GM19239 (cell line): ENCODE measurements around the gene LRRC2.

Experiments used
- DNase-seq: peaks from one replicate; pipeline ENCODE4 v3.0.0; 2011; ENCODE audit warnings: low spot score; ENCODE audit not compliant: insufficient read length
- FAIRE-seq: peaks from 2 replicates; lab custom pipeline; 2011; peaks lifted over from hg19 to GRCh38; lab: Jason Lieb, UNC

Gene LRRC2

GRCh38 chr3:46484911-46485778, 81.0 kb downstream of the LRRC2 start:
- DNase-seq (no peak), FAIRE-seq (no peak)

GRCh38 chr3:46484388-46484787, 81.7 kb downstream of the LRRC2 start:
- FAIRE-seq = no peak
- DNase-seq = no peak

- FAIRE-seq = no peak
Observed at GRCh38 chr3:46483825-46484224, 82.3 kb downstream of the LRRC2 start.

GRCh38 chr3:46482632-46483350, 83.3 kb downstream of the LRRC2 start:
- no peak for DNase-seq
- FAIRE-seq = no peak

More at GRCh38 chr3:46483825-46484224, 82.3 kb downstream of the LRRC2 start:
- DNase-seq = no peak

GRCh38 chr3:46481636-46482035, 84.5 kb downstream of the LRRC2 start:
- DNase-seq (no peak), FAIRE-seq (no peak)

- FAIRE-seq (no peak), DNase-seq (no peak)
Observed at GRCh38 chr3:46480491-46481195, 85.5 kb downstream of the LRRC2 start.

- DNase-seq (no peak), FAIRE-seq (no peak)
Observed at GRCh38 chr3:46479696-46480095, 86.4 kb downstream of the LRRC2 start.

- FAIRE-seq (no peak), DNase-seq (no peak)
Observed at GRCh38 chr3:46479021-46479420, 87.1 kb downstream of the LRRC2 start.

GRCh38 chr3:46478341-46478740, 87.8 kb downstream of the LRRC2 start:
- DNase-seq = no peak
- FAIRE-seq = no peak

- FAIRE-seq = no peak
- no peak for DNase-seq
Observed at GRCh38 chr3:46477756-46478155, 88.3 kb downstream of the LRRC2 start.

- FAIRE-seq = no peak
Observed at GRCh38 chr3:46477145-46477544, 89.0 kb downstream of the LRRC2 start.

GRCh38 chr3:46472736-46473135, 93.4 kb downstream of the LRRC2 start:
- FAIRE-seq (no peak), DNase-seq (no peak)

More at GRCh38 chr3:46477145-46477544, 89.0 kb downstream of the LRRC2 start:
- DNase-seq = no peak

- no peak for FAIRE-seq
- no peak for DNase-seq
Observed at GRCh38 chr3:46471371-46471914, 94.7 kb downstream of the LRRC2 start.

GRCh38 chr3:46470831-46471230, 95.3 kb downstream of the LRRC2 start:
- FAIRE-seq = no peak
- DNase-seq = no peak

GRCh38 chr3:46469680-46470357, 96.3 kb downstream of the LRRC2 start:
- no peak for DNase-seq
- no peak for FAIRE-seq

GRCh38 chr3:46468753-46469600, 97.1 kb downstream of the LRRC2 start:
- no peak for DNase-seq

GRCh38 chr3:46467562-46467961, 98.5 kb downstream of the LRRC2 start:
- DNase-seq = no peak
- no peak for FAIRE-seq

More at GRCh38 chr3:46468753-46469600, 97.1 kb downstream of the LRRC2 start:
- FAIRE-seq = no peak

GRCh38 chr3:46466871-46467403, 99.2 kb downstream of the LRRC2 start:
- FAIRE-seq = no peak
- DNase-seq = no peak

GRCh38 chr3:46466273-46466672, 99.8 kb downstream of the LRRC2 start:
- FAIRE-seq = no peak
- no peak for DNase-seq
